Hypothalamus (tissue), 51 donors: ENCODE results near the gene ASIC2.
A peak's percentile ranks its signal among the peaks of the same experiment; 100 is the strongest.

ENCODE experiments used
- DNase-seq, 51 donors: peaks; one replicate each; lab custom pipeline; 2025; lab: John Stamatoyannopoulos, UW

Gene ASIC2

GRCh38 chr17:33121272-33121671, 171.8 kb downstream of the ASIC2 start:
- no peak for DNase-seq

GRCh38 chr17:33120103-33120502, 173.0 kb downstream of the ASIC2 start:
- peak in 6 of 51 donors; percentile 1 to 16 (median 4) for DNase-seq

- no peak for DNase-seq
Observed at GRCh38 chr17:33118391-33119075, 174.6 kb downstream of the ASIC2 start.

- peak in 1 of 51 donors; percentile 2 for DNase-seq
Observed at GRCh38 chr17:33116021-33116551, 177.0 kb downstream of the ASIC2 start.

- DNase-seq = peak in 1 of 51 donors; percentile 0
Observed at GRCh38 chr17:33115366-33115765, 177.7 kb downstream of the ASIC2 start.

GRCh38 chr17:33113991-33114370, 179.1 kb downstream of the ASIC2 start:
- no peak for DNase-seq

- no peak for DNase-seq
Observed at GRCh38 chr17:33113276-33113990, 179.7 kb downstream of the ASIC2 start.

- DNase-seq = no peak
Observed at GRCh38 chr17:33112763-33113162, 180.3 kb downstream of the ASIC2 start.

GRCh38 chr17:33109336-33110072, 183.6 kb downstream of the ASIC2 start:
- no peak for DNase-seq

- no peak for DNase-seq
Observed at GRCh38 chr17:33106525-33107165, 186.4 kb downstream of the ASIC2 start.

GRCh38 chr17:33105911-33106310, 187.2 kb downstream of the ASIC2 start:
- no peak for DNase-seq

GRCh38 chr17:33099906-33100305, 193.2 kb downstream of the ASIC2 start:
- no peak for DNase-seq

GRCh38 chr17:33099252-33099651, 193.8 kb downstream of the ASIC2 start:
- DNase-seq = no peak

- DNase-seq = no peak
Observed at GRCh38 chr17:33097411-33097810, 195.7 kb downstream of the ASIC2 start.

GRCh38 chr17:33096161-33096560, 196.9 kb downstream of the ASIC2 start:
- DNase-seq = no peak

GRCh38 chr17:33091271-33091670, 201.8 kb downstream of the ASIC2 start:
- DNase-seq = no peak

GRCh38 chr17:33090806-33091205, 202.3 kb downstream of the ASIC2 start:
- DNase-seq = no peak

GRCh38 chr17:33086878-33087277, 206.2 kb downstream of the ASIC2 start:
- no peak for DNase-seq

GRCh38 chr17:33086041-33086440, 207.1 kb downstream of the ASIC2 start:
- DNase-seq = no peak

GRCh38 chr17:33085256-33085655, 207.8 kb downstream of the ASIC2 start:
- DNase-seq = no peak

- DNase-seq = no peak
Observed at GRCh38 chr17:33084755-33085154, 208.3 kb downstream of the ASIC2 start.
